ENCODE data around the gene BUB1. TPM values are rescaled to one million over a fixed set of nuclear protein-coding genes. Genes with fewer than 3 reads are reported as not detected.
"Not testable (repeated sequence)": the region's sequence is repeated elsewhere in the genome, so short reads cannot be mapped to it uniquely, and the experiment has no call there.

BUB1 gene
- polyA plus RNA-seq, 2 of the 4 experiments (the other 2 are of a cell fraction): 36.9 to 65.5 TPM

GRCh38 chr2:110637093-110637492, 40.8 kb downstream of the BUB1 start:
- Histone ChIP-seq H3K9me3 (no peaks in the 10 kb centered on the region), H3K27ac (no peak overlapping the region), H3K4me2 (no peak overlapping the region), H3K4me1 (no peaks in the 10 kb centered on the region), H3K4me3 (no peak overlapping the region)
- FAIRE-seq (no peak), DNase-seq (ENCODE audit: low read depth in 1 of 2, low spot score in 1 of 2) (no peak), ATAC-seq (no peak)
- ChIA-PET POLR2A (no interaction called here), CTCF (no interaction called here)
- WGBS (ENCODE audit: missing lambda C conversion rate): 76% methylated on average over 1 of the region's 1 CpG
- no peak for TF ChIP-seq RNF2 (IDR thresholded peaks at IDR 0.05; ENCODE audit: borderline replicate concordance, low read depth)
- TF ChIP-seq PBX3 (IDR thresholded peaks at IDR 0.05): no peak
- no peak for TF ChIP-seq HEYL (CRISPR knock-in tag; IDR thresholded peaks at IDR 0.05)
- no peak for TF ChIP-seq HMGXB4 (CRISPR knock-in tag; IDR thresholded peaks at IDR 0.05; ENCODE audit: borderline replicate concordance)
- TF ChIP-seq JUN (IDR thresholded peaks at IDR 0.05): no peak
- no peak for TF ChIP-seq JUNB (IDR thresholded peaks at IDR 0.05)
- no peak for TF ChIP-seq EHF (CRISPR knock-in tag; IDR thresholded peaks at IDR 0.05)
- no peak for TF ChIP-seq ZSCAN20 (CRISPR knock-in tag; IDR thresholded peaks at IDR 0.05)
- TF ChIP-seq RCOR1 (IDR thresholded peaks at IDR 0.05; ENCODE audit: low read depth, low read length): no peak
- no peak for TF ChIP-seq CTCF (IDR thresholded peaks at IDR 0.05)
- no peak for TF ChIP-seq HES2 (IDR thresholded peaks at IDR 0.05)
- TF ChIP-seq ZNF302 (CRISPR knock-in tag; IDR thresholded peaks at IDR 0.05): no peak
- no peak for TF ChIP-seq CEBPB (IDR thresholded peaks at IDR 0.05)
- TF ChIP-seq KDM5A (IDR thresholded peaks at IDR 0.05): no peak
- TF ChIP-seq MAZ (IDR thresholded peaks at IDR 0.05; ENCODE audit: borderline replicate concordance, low read depth, low read length): no peak
- TF ChIP-seq POLR2A (IDR thresholded peaks at IDR 0.05; ENCODE audit: low read length): no peak
- TF ChIP-seq REST (IDR thresholded peaks at IDR 0.05): no peak
- no peak for TF ChIP-seq EP300 (IDR thresholded peaks at IDR 0.05)
- no peak for TF ChIP-seq USF2 (IDR thresholded peaks at IDR 0.05)
- TF ChIP-seq E2F6 (IDR thresholded peaks at IDR 0.05; ENCODE audit: borderline replicate concordance, low read depth): no peak

GRCh38 chr2:110635949-110636628, 41.8 kb downstream of the BUB1 start:
- 93% methylated on average over 4 of the region's 4 CpGs for WGBS (ENCODE audit: missing lambda C conversion rate)
- H3K4me2 ChIP-seq; H3K4me3 ChIP-seq; CTCF ChIA-PET; H3K9me3 ChIP-seq; H3K27ac ChIP-seq; FAIRE-seq; H3K4me1 ChIP-seq; ATAC-seq; POLR2A ChIA-PET; DNase-seq (ENCODE audit: low read depth in 1 of 2, low spot score in 1 of 2): not testable (repeated sequence)

- H3K4me1 ChIP-seq, POLR2A ChIA-PET: not testable (repeated sequence)
Measured at GRCh38 chr2:110627348-110627747, 50.5 kb downstream of the BUB1 start.

More at GRCh38 chr2:110627348-110627747, 50.5 kb downstream of the BUB1 start:
- CTCF ChIA-PET; DNase-seq (ENCODE audit: low read depth in 1 of 2, low spot score in 1 of 2); H3K4me3 ChIP-seq; H3K4me2 ChIP-seq; H3K27ac ChIP-seq; ATAC-seq; FAIRE-seq; H3K9me3 ChIP-seq: not testable (repeated sequence)
- 97% methylated on average over 1 of the region's 1 CpG for WGBS (ENCODE audit: missing lambda C conversion rate)

Data from A549 (cell line).